ENCODE data around the gene KRTAP10-4.
"Not testable (repeated sequence)": the region's sequence is repeated elsewhere in the genome, so short reads cannot be mapped to it uniquely, and the experiment has no call there.

KRTAP10-4 gene

GRCh38 chr21:44558695-44559094, 14.8 kb upstream of the KRTAP10-4 start, which contains the start of gene KRTAP10-3:
Gene KRTAP10-3 (minus strand): TSS chr21:44558795. CDS start chr21:44558715, 80 bp downstream.
- DNase-seq: no peak

GRCh38 chr21:44564099-44564498, 9.4 kb upstream of the KRTAP10-4 start:
- no peak for DNase-seq

GRCh38 chr21:44564886-44565598, 8.5 kb upstream of the KRTAP10-4 start:
- DNase-seq: no peak

GRCh38 chr21:44566403-44566802, 7.1 kb upstream of the KRTAP10-4 start:
- no peak for DNase-seq

GRCh38 chr21:44567481-44568171, 5.9 kb upstream of the KRTAP10-4 start:
- no peak for DNase-seq

- no peak for DNase-seq
Observed at GRCh38 chr21:44568261-44568660, 5.3 kb upstream of the KRTAP10-4 start.

- no peak for DNase-seq
Observed at GRCh38 chr21:44568667-44569556, 4.6 kb upstream of the KRTAP10-4 start.

- DNase-seq: no peak
Observed at GRCh38 chr21:44569861-44570517, 3.5 kb upstream of the KRTAP10-4 start.

GRCh38 chr21:44571296-44571695, 2.2 kb upstream of the KRTAP10-4 start:
- no peak for DNase-seq

- DNase-seq: no peak
Observed at GRCh38 chr21:44571844-44572782, 1.4 kb upstream of the KRTAP10-4 start.

GRCh38 chr21:44572959-44573583, 458 bp upstream of the KRTAP10-4 start:
- no peak for DNase-seq

GRCh38 chr21:44574457-44575306, 1.2 kb downstream of the KRTAP10-4 start:
- DNase-seq: no peak

- no peak for DNase-seq
Observed at GRCh38 chr21:44575307-44576024, 1.9 kb downstream of the KRTAP10-4 start.

GRCh38 chr21:44576025-44576420, 2.5 kb downstream of the KRTAP10-4 start:
- no peak for DNase-seq

- no peak for DNase-seq
Observed at GRCh38 chr21:44578371-44579055, 5.0 kb downstream of the KRTAP10-4 start.

GRCh38 chr21:44579056-44579832, 5.7 kb downstream of the KRTAP10-4 start:
- no peak for DNase-seq

- no peak for DNase-seq
Observed at GRCh38 chr21:44579833-44580144, 6.3 kb downstream of the KRTAP10-4 start.

- DNase-seq: not testable (repeated sequence)
Observed at GRCh38 chr21:44580231-44580821, 6.8 kb downstream of the KRTAP10-4 start, which contains the start of gene KRTAP10-5. Gene KRTAP10-5 (minus strand): TSS chr21:44580604. CDS start chr21:44580578, 26 bp downstream.
